ENCODE data around the gene SAMD14. TPM values are rescaled to one million over a fixed set of nuclear protein-coding genes. Genes with fewer than 3 reads are reported as not detected.

The SAMD14 gene
- total and polyA plus RNA-seq, 10 of the 15 experiments (the other 5 are each of a cell fraction or from before 2014, with no cell fraction given), result 0.06 to 1.7 (median 0.25) TPM; not detected in 3

DNA sequence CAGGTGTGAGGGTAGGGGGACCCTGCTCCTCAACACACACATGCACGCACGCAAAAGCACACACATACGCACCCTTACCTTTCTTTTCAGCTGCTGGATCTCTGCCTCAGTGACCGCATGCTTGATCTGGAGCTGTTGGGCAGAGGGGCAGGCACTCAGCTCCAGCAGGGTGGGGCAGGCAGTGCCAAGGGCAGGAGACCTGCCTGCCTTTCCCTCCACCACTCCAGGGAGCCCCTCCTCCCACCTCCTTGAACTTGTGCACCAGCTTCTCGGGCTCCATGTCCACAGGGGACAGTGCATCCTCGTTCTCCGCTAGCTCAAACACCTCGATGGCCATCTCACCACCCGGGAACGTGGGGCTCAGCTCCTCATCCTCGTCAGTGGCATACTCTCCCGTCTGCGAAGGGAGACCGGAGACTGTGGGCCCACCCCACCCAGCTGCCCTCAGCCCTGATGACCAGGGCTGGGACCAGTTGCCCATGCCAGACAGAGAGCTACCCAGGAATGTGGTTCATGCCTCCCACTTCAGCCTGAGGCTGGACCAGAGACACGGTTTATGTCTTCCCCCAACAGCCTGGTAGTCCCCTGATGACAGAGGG lies 9.3 kb upstream of the SAMD14 start:
- in situ Hi-C loops (cut with MboI), result no loop called here

More for the DNA sequence above, 9.3 kb upstream of the SAMD14 start:
- Histone ChIP-seq H3K27me3 (replicated peaks in 1 of 2; ENCODE audit: control insufficient read depth in 2 of 2, insufficient read depth in 2 of 2, low read length in 1 of 2) (no peaks in the 10 kb centered on the region), H3K9me3 (replicated peaks; ENCODE audit: control insufficient read depth, insufficient read depth, low read length) (no peaks in the 10 kb centered on the region), H4K20me1 (ENCODE audit: control insufficient read depth, insufficient read depth) (peaks cover 22% of the 10 kb centered on the region), H3K79me2 (ENCODE audit: control insufficient read depth, insufficient read depth, low read length) (peaks cover 25% of the 10 kb centered on the region), H3K4me2 (ENCODE audit: control insufficient read depth, insufficient read depth) (no peak overlapping the region), H3K27ac (ENCODE audit: control insufficient read depth, insufficient read depth) (no peak overlapping the region), H2AFZ (ENCODE audit: control insufficient read depth, low read depth, low read length) (no peak overlapping the region), H3K36me3 (ENCODE audit: control insufficient read depth in 2 of 2, insufficient read depth in 2 of 2, low read length in 1 of 2) (peaks cover 61 to 79% of the 10 kb centered on the region in 2 experiments), H3K9ac (ENCODE audit: control insufficient read depth, insufficient read depth, low read length) (no peak overlapping the region), H3K4me1 (ENCODE audit: control insufficient read depth, insufficient read depth, low read length) (peaks cover 28% of the 10 kb centered on the region), H3K4me3 (no peak overlapping the region)
- CTCF ChIA-PET, result interaction anchor here (0.5 to 6.9 kb wide), 21 partner anchors 8 to 133 kb away, joined by 3 to 87 read pairs (median 8); partner anchors contain the start of genes COL1A1, PDK2, PPP1R9B and SAMD14
- no TSS peak for BruUV-seq (replicated peaks)
- FAIRE-seq, result no peak
- POLR2A ChIA-PET, result interaction anchor here (0.6 to 1.4 kb wide), 6 partner anchors 8 to 22 kb away, joined by 3 to 6 read pairs (median 4); partner anchors contain the start of gene PPP1R9B
- DNase-seq (ENCODE audit: low read depth, low spot score), result no peak
- SMC1A ChIA-PET (ENCODE audit: uncharacterized antibody, unreplicated experiment), result interaction anchor here (1.0 to 3.7 kb wide), 8 partner anchors 9 to 45 kb away, joined by 3 to 29 read pairs (median 6); no protein-coding TSS in a partner anchor
- TF ChIP-seq PAX5 (IDR thresholded peaks at IDR 0.05; ENCODE audit: borderline replicate concordance, low read depth, low read length) (no peak), IRF4 (IDR thresholded peaks at IDR 0.05; ENCODE audit: low read depth, low read length) (no peak), MTA3 (IDR thresholded peaks at IDR 0.05; ENCODE audit: borderline replicate concordance, low read length) (no peak), ZNF24 (IDR thresholded peaks at IDR 0.05) (no peak), MEF2B (IDR thresholded peaks at IDR 0.05; ENCODE audit: partially characterized antibody, poor library complexity, severe bottlenecking) (no peak), HCFC1 (IDR thresholded peaks at IDR 0.05; ENCODE audit: low read length) (no peak), RELA (IDR thresholded peaks at IDR 0.05; ENCODE audit: borderline replicate concordance, partially characterized antibody) (no peak), STAT1 (conservative IDR thresholded peaks at IDR 0.05) (no peak), ESRRA (IDR thresholded peaks at IDR 0.05; ENCODE audit: low read length) (no peak), SREBF2 (IDR thresholded peaks at IDR 0.05; ENCODE audit: low read length) (no peak), HDAC2 (IDR thresholded peaks at IDR 0.05) (no peak)
- TF ChIP-seq, protein P1, sequence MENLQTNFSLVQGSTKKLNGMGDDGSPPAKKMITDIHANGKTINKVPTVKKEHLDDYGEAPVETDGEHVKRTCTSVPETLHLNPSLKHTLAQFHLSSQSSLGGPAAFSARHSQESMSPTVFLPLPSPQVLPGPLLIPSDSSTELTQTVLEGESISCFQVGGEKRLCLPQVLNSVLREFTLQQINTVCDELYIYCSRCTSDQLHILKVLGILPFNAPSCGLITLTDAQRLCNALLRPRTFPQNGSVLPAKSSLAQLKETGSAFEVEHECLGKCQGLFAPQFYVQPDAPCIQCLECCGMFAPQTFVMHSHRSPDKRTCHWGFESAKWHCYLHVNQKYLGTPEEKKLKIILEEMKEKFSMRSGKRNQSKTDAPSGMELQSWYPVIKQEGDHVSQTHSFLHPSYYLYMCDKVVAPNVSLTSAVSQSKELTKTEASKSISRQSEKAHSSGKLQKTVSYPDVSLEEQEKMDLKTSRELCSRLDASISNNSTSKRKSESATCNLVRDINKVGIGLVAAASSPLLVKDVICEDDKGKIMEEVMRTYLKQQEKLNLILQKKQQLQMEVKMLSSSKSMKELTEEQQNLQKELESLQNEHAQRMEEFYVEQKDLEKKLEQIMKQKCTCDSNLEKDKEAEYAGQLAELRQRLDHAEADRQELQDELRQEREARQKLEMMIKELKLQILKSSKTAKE (IDR thresholded peaks at IDR 0.05; ENCODE audit: low read depth, poor library complexity, severe bottlenecking), result no peak
- TF ChIP-seq, protein P2, sequence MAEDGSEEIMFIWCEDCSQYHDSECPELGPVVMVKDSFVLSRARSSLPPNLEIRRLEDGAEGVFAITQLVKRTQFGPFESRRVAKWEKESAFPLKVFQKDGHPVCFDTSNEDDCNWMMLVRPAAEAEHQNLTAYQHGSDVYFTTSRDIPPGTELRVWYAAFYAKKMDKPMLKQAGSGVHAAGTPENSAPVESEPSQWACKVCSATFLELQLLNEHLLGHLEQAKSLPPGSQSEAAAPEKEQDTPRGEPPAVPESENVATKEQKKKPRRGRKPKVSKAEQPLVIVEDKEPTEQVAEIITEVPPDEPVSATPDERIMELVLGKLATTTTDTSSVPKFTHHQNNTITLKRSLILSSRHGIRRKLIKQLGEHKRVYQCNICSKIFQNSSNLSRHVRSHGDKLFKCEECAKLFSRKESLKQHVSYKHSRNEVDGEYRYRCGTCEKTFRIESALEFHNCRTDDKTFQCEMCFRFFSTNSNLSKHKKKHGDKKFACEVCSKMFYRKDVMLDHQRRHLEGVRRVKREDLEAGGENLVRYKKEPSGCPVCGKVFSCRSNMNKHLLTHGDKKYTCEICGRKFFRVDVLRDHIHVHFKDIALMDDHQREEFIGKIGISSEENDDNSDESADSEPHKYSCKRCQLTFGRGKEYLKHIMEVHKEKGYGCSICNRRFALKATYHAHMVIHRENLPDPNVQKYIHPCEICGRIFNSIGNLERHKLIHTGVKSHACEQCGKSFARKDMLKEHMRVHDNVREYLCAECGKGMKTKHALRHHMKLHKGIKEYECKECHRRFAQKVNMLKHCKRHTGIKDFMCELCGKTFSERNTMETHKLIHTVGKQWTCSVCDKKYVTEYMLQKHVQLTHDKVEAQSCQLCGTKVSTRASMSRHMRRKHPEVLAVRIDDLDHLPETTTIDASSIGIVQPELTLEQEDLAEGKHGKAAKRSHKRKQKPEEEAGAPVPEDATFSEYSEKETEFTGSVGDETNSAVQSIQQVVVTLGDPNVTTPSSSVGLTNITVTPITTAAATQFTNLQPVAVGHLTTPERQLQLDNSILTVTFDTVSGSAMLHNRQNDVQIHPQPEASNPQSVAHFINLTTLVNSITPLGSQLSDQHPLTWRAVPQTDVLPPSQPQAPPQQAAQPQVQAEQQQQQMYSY (CRISPR knock-in tag; IDR thresholded peaks at IDR 0.05), result no peak
- WGBS (ENCODE audit: insufficient coverage, insufficient replicate concordance, low lambda C conversion rate, missing lambda C conversion rate), result 88% methylated on average over 15 of the region's 15 CpGs
- intact Hi-C loops (cut with micrococcal nuclease; ENCODE audit: unreplicated experiment), result no loop called here
- no peak for ATAC-seq
- RAD21 ChIA-PET (ENCODE audit: unreplicated experiment), result interaction anchor here (0.6 to 1.7 kb wide), 8 partner anchors 9 to 39 kb away, joined by 3 to 7 read pairs (median 3); no protein-coding TSS in a partner anchor

All from GM12878 (cell line).